ENCODE measurements around the gene MBP.

MBP gene

GRCh38 chr18:77133835-77134496 lies 1.4 kb upstream of the MBP start:
- DNase-seq (ENCODE audit: low spot score): no peak

DNA sequence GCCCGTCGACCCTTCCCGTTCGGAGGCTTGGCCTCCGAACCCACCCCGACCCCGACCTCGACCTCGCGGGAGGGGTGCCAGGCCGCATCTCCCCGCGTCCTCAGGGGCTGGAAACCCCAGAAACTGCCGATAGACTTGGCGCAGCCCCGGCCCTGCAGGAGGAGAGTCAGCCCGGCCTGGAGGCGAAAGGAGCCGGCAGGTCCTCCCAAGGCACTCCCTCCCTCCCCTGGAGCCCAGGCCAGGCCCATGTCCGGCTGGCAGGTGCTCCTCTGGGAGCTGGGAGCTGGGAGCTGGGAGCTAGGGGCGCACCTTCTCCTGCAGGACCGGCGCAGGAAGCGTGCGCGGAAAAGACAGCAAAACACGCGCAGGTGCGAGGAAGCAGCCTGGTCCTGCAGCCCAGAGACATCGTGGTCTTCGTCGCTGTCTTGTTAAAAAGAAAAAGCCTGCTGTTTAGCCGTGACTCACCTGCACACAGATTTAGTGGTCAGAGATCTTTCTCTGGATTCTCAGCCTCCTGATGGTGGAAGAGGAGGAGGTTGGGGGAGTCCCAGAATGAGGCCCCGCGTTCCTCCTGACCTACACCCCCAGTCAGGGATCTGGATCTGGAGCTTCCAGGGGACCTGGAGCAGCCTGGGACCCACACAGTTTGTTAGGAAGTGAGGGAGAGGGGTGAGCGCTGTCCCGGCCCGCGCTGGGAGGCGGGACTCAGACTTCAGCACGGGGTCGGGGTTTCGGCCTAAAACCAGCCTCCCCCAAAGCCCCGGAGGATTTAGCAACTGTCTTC lies 660 bp upstream of the MBP start:
- no peak for DNase-seq (ENCODE audit: low spot score)

DNA sequence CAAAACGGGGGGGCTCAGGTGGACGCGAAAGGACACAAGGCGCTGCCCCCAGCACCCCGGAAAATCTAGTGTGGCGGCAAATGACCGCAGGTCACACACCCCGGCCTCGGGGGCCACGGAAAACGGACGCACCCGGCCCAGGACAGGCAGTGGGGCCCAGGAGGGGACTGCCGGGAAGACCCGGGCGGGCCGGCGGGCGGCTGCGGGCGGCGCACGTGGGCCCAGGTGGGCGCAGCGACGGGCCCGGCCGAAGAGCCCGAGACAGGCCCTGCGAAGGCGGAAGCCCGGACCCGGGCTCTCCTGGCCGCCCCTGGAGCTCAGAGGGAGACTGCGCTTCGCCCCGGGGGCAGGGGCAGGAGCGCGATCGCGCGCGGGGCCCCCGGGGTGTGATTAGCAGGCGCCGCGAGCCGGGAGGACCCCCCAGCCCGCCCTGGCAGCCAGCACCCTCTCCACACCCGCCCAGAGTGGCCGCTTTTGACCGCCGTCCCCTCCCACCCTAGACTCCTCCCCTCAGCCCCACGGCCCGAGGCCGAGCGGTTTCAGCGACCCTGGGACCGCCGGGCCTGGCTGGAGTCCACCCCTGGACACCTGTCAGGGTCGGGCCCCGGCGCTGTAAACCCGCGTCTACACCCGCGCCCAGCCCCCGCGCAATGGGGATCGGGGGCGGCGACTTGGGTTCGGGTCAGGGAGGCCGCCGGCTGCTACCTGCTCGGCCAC lies 773 bp downstream of the MBP start:
- peak; percentile 71 for DNase-seq (ENCODE audit: low spot score)

- DNase-seq (ENCODE audit: low spot score): peak; percentile 41
Observed at GRCh38 chr18:77131100-77131651, 1.4 kb downstream of the MBP start.

GRCh38 chr18:77130229-77131099 lies 2.1 kb downstream of the MBP start:
- no peak for DNase-seq (ENCODE audit: low spot score)

DNA sequence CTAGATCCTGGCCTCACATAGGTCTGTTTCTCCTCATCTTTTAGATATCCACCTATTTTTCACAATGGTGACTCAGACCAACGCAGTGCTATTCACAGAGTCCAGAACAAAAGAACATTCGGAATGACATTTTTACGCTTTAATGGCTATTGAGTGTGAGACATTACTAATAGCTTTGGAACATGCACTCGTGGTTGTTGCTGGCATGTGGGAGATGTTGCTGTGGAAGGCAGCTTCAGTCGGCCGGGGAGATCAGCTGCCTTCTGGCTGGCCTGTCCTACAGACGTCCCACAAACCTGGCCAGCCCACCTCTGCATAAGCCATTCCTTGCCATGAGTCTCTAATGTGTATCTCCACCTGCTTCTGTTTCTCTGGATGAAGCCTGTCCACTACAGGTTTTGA lies 3.4 kb downstream of the MBP start:
- DNase-seq (ENCODE audit: low spot score): peak; percentile 77

DNA sequence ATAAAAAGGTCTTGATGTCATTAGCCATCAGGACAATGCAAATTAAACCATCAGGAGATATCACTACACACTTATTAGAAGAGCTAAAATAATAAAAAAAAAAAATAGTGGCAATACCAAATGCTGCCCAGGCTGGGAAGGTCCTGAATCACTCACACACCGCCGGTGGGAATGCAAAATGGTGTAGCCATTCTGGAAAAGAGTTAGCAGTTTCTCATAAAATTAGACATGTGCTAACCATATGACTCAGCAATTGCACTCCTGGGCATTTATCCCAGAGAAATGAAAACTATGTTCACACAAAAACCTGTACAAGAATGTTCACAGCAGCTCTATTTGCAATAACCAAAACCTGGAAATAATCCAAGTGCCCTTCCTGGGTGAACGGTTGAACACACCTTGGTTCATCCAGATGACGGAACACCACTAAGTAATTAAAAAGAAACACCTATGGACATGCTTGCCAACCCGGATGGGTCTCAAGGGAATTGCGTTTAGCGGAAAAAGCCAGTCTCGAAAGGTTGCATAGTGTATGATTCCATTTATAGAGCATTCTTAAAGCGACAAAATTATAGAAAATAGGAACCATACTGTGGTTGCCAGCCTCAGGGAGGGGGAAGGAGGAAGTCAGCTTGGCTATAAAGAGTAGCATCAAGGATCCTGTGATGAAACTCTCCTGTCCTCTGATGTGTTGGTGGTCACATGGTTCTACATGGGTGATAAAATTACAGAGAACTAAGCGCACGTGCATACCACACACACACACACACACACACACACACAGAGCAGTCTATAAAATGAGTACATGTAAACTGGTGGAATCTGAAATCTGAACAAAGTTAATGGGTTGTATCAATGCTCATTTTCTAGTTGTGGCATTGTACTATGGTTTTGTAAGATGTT lies 4.6 kb downstream of the MBP start:
- DNase-seq (ENCODE audit: low spot score): peak; percentile 67

GRCh38 chr18:77124452-77124922 lies 8.1 kb downstream of the MBP start:
- no peak for DNase-seq (ENCODE audit: low spot score)

- no peak for DNase-seq (ENCODE audit: low spot score)
Observed at GRCh38 chr18:77123320-77124231, 9.0 kb downstream of the MBP start.

- no peak for DNase-seq (ENCODE audit: low spot score)
Observed at GRCh38 chr18:77121523-77121922, 11.1 kb downstream of the MBP start.

DNA sequence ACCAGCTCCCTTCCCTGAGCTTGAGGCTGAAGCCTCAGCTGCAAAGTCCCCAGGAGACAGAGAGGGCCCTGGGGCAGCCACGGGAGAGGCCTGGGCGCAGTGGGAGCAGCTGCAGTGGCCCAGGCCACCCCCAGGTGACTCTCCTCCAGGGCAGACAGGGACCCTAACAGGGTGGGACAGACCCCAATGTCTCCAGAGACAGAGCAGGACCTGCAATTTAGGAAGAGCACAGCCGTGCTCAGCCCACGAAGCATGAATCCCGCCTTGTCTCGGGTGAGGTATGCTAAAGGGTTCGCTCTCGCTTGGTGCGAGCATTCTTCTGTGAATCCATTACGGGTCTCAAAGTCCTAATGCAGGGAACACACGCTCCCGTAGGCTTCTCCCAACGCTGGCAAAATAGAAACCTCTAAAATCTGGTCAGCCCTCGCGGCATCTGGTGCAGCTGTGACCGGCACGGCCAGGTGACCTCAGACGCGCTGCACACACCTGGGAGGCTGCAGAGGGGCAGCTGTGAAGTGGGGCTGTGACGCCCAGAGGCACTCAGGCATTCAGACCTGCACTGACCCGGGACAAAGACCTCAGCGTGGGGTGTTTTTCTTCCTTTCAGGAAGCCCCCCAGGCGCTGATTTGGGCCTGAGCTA lies 12.6 kb downstream of the MBP start:
- no peak for DNase-seq (ENCODE audit: low spot score)

DNA sequence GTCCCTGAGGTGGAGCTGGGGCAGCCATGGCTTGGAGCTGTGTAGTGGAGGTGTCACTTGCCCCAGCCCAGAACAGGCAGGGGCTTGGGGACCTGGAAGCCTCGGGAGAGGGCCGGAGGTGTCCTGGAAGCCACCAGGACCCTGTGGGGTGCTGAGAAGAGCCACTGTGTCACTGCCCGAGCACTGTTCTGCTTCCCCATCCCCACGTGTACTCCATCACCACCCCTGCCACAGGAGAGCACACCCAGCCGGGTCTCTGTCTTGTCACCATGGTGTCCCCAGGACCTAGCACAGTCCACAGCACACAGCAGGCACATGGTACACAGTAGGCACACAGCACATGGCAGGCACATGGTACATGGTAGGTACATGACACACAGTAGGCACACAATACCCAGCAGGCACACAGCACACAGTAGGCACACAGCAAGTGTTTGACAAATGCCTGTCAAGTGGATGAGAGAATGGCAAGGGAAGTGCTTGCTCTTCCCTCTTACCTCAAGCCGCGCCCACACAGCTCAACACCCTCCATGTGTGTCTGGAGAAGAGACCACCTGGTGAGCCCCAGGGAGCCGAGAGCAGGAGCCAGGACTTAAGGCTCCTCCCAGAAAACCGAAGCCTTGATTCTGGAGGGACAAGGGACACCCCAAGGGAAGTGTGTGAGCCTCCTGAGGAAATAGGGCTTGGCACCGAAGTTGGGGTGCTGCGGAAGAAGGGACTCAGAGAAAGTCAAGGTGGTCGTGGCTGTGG lies 13.3 kb downstream of the MBP start:
- DNase-seq (ENCODE audit: low spot score): no peak

GRCh38 chr18:77118256-77119090 lies 14.1 kb downstream of the MBP start:
- no peak for DNase-seq (ENCODE audit: low spot score)

DNA sequence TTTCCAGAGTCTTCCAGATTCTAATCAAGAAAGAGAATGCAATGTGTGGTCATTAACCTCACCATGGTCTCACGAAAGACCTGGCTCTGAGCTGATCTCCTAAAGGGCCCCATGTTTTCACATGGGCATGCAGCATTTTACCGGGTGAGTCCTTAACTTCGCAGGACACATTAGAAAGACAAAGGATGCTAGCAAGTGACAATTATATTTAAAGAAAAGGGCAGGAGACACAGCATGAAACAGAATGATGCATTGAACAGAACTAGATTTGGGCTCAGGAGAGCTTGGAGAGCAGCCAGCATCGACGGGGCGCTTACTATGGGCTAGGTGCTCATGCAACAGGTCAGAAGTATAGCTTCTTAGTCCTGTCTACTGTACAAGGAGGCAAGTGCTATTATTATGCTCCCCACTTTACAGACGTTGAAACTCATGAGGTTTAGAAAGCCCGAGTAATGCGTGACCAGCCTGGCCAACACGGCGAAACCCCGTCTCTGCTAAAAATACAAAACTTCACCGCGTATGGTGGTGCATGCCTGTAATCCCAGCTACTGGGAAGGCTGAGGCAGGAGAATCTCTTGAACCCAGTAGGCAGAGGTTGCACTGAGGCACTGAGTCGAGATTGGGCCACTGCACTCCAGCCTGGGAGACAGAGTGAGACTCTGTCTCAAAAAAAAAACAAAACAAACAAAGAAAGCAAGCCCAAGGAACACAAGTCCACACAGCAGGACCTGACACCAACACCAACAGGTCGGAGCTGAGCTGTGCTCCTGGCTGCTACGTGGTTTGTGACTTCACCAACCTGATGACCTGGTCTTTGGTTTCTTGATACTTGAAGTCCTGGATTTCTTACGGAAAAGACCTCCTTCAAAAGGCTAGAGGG lies 16.1 kb downstream of the MBP start:
- no peak for DNase-seq (ENCODE audit: low spot score)

DNA sequence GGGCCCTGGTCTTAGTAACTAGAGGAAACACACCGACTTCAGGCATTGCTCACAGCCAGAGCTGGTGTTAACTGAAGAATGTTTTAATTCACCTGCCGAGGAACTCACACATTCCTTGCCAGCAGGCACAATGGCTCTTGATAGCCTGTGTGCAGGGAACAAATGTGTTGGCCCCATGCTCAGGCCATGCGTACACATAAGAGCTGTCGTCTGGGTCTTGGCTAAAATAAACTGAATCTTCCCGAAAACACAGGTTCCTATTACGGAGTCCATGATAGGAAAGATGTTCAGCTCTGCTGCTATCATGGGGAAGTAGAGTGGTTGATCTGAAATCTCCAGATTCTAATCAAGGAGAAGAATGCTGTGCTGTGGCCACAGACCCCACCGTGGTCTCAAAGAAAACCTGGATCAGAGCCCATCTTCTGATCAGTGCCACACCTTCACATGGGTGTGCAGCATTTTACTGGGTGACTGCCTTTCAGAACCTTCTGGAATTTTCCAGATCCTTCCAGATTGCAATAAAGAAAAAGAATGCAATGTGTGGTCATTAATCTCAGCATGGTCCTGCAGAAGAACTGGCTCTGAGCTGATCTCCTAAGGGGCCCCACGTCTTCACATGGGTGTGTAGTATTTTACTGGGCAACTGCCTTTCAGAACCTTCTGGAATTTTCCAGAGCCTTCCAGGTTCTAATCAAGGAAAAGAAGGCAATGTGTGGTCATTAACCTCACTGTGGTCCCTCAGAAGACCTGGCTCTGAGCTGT lies 17.2 kb downstream of the MBP start:
- DNase-seq (ENCODE audit: low spot score): no peak

All from GM03348 (cell line).